Fibroblast of pulmonary artery (primary cell): ENCODE measurements around the gene IHH.
A peak's percentile ranks its signal among the peaks of the same experiment; 100 is the strongest.

Source experiments
- DNase-seq: peaks from one replicate; pipeline ENCODE4 v3.0.0-alpha.2; 2010; ENCODE audit warnings: low read depth
- H3K4me3 ChIP-seq: replicated peaks from 2 replicates; pipeline ENCODE4 v1.5.1; 2011; ENCODE audit warnings: low read depth, mild to moderate bottlenecking, control low read depth, low read length, moderate library complexity
- CTCF ChIP-seq: IDR thresholded peaks from 2 replicates; pipeline ENCODE4 v1.5.1; 2011; ENCODE audit warnings: mild to moderate bottlenecking, control low read depth, low read length, inconsistent platforms; ENCODE audit errors: missing control alignments

IHH gene

DNA sequence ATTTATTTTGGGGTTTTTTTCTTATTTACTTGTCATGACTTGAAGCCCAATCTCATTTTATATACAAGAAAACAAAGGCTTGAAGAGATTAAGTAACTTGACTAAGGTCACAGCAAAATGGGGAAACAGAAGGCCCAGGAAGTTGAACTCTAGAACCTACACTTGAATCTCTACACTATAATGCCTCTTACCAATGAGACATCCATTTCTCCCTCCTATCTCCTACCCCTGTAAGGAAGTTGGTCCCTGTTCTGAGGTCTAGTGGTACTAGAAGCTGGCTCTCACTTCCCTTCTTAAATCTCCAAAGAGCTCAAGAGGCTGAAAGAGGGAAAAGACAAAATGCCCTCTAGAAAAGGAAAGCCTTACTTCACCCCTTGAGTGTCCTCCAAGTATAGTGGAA lies 25.5 kb upstream of the IHH start:
- TF ChIP-seq CTCF: no peak
- DNase-seq: no peak
- H3K4me3 ChIP-seq: no peak overlapping the region

DNA sequence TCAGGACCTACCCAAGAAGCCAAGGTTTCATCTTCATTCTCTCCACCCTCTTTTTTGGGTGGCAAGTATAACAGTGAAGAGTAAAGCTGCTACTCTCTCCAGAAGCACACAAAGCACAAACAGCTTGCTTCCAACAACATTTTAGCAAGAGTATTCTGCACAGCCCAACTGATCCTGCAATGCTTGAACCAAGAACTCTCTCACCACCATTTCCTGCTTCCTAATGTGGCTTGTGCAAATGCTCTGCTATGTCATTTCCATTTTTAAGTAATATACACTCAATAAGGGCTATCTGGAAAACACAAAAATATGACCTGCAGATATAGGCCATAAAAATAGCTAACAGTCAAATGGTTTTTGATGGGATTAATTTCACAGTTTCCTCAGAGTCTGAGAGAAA lies 24.1 kb upstream of the IHH start:
- no peak for TF ChIP-seq CTCF
- no peak overlapping the region for H3K4me3 ChIP-seq
- no peak for DNase-seq

- no peak for TF ChIP-seq CTCF
- H3K4me3 ChIP-seq: no peak overlapping the region
- peak; percentile 25 for DNase-seq
Observed at GRCh38 chr2:219082332-219082958, 21.7 kb upstream of the IHH start.

GRCh38 chr2:219081701-219082331 lies 21.1 kb upstream of the IHH start:
- no peak for DNase-seq
- no peak for TF ChIP-seq CTCF

GRCh38 chr2:219081096-219081495 lies 20.4 kb upstream of the IHH start:
- no peak overlapping the region for H3K4me3 ChIP-seq
- no peak for TF ChIP-seq CTCF
- DNase-seq: no peak

More at GRCh38 chr2:219081701-219082331, 21.1 kb upstream of the IHH start:
- no peak overlapping the region for H3K4me3 ChIP-seq

GRCh38 chr2:219079417-219079816 lies 18.7 kb upstream of the IHH start:
- DNase-seq: no peak
- H3K4me3 ChIP-seq: no peak overlapping the region
- TF ChIP-seq CTCF: no peak

DNA sequence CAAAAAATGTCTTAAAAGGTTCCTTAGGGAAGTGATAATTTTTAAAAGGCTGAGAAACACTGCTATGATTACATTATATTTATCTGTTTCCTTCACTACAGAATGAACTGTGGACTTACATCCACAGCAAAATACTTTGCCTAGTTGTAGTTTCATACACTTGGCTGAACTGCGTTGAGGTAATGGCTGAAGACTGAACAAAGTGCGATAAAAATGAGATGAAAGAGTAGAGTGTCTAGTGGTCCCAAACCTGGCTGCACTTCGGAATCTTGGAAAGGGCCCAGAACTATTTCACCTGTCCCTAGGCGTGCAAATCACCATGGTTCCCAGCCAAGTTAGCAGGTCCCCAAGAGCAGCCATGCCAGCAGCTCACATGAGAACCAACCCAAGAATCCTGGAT lies 18.2 kb upstream of the IHH start:
- H3K4me3 ChIP-seq: no peak overlapping the region
- TF ChIP-seq CTCF: no peak
- DNase-seq: no peak
